GM21825 (cell line): ENCODE results near the gene CD1C.
"Not testable (repeated sequence)": the region's sequence is repeated elsewhere in the genome, so short reads cannot be mapped to it uniquely, and the experiment has no call there.

ENCODE experiments used
- ATAC-seq: cut with Tn5 transposase; IDR thresholded peaks from one replicate; pipeline ENCODE4 v1.9.1; 2021; ENCODE audit warnings: mild to moderate bottlenecking, moderate library complexity; ENCODE audit not compliant: unreplicated experiment

CD1C gene

DNA sequence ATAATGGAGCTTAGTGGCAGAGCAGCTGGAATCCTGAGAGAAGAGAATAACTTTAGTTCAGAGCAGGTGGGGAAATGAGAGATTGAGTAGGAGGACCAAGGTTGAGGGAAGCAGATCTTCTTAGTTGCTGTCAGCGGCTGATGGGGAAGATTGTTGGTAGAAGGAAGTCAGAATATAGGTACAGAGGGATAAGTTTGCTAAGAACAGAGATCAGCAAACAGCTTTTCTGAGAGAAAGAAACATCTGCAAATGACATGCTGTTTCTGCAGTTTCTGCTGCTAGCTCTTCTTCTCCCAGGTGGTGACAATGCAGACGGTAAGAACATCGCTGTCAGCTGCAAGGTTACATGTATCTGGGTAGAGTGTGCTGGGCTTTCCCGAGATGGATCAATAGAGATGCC lies at the start of gene CD1C:
Gene CD1C, plus strand, starts transcription at position 113 of the 400 bp plus-strand sequence. Its CDS starts 142 bp downstream, at position 255.
- ATAC-seq = no peak

DNA sequence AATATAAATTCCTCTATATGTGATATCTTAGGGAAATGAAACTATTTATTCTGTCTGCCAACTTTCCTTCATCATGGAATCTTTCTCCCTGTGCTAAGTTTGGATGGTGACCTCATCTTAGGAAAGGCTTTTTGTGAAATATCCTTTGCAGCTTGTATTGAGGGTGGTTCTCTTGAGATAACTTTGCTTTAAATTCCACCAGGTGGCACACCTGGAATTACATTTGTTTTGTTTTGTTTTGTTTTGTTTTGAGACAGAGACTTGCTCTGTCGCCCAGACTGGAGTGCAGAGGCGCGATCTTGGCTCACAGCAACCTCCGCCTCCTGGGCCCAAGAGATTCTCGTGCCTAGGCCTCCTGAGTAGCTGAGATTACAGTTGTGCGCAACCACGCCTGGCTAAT lies 43.1 kb upstream of the CD1C start:
- ATAC-seq = no peak

DNA sequence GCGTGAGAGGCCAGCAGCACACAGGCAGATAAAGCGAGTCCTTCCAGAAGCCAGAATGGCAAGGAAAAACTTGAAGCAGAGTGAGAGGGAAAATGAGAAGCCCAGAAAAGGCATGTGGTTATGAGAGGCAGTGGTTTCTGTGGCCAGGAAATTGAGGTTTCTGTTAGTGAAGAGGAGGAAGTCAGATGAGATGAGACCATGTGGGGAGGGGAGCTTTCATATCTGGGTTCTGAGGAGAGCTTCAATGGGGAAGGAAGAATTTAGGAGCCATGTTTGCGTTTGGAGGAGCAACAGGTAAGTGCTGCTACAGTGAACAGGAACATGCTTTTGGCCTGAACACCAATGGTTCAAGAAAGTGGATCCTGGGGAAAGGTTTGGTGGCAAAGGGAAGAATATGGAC lies 41.6 kb upstream of the CD1C start:
- ATAC-seq = peak; percentile 76

DNA sequence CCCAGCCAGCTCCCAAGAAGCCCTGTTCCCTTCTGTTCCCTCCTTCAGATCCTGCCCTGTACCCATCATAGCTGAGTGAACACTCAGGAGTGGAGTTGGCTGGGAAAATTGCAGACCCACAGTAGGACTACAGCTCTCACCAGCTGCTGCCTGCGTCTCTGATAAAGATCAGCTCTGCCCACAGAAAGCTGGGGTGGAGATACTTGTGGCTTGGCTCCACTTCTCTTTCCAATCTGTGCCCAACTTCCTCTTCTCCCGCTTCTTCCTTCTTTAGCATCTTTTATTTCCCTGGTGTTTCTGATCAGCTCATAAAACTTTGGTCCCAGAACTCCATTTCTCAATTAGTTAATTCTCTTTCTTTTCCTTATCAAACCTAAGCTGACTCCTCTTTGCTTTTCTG lies 41.0 kb upstream of the CD1C start:
- ATAC-seq = no peak

DNA sequence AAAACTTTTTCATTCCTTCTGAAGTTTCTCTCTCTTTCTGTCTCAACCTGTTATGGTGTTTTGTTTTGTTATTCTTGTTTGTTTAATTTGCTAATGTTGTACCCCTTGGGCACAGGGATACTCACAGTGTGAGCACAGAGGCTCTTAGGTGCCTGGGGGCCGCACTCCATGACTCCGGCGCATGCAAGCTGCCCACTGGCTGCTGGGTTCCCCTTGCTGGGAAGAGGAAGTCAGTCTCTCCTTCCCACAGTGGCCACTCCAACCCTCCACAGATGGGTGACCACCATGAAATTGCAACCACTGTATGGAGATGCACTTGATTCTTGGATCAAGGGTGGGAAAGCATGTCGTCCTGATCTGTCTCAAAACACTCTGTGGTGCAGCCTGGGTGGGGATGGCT lies 40.1 kb upstream of the CD1C start:
- no peak for ATAC-seq

DNA sequence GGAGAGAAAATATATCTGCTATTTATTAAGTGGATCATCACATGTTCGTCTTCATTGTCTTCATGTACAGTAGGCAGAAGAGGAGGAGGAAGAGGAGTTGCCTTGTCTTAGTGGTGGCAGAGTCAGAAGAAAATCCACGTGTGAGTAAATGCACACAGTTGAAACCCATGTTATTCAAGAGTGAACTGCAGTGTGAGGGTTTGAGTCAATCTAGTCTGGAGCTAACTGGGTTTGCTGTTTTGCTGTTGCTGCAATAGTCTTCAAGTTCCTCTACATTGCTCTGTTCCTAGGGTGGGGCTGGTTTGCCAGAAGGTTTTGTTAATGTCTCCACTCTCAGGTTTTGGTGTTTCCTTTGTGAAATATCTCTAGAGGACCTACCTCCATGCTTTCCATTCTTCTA lies 38.6 kb upstream of the CD1C start:
- ATAC-seq = no peak

DNA sequence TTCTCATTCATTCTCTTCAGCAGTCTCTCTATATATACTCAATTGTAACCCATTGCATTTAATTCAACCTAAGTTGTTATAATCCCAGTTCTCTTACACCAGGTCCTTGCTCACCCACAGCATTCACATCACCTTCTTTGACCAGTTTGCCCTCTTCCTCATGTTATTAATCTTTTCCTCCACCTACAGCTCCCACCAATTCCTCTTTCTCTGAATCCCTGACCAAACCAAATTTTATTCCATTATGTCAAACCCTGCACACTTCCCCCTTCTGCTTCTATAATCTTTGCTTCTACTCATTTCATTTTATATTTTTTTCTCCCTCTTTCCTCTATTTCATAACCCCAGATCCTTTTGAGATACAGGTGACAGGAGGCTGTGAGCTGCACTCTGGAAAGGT lies 34.1 kb upstream of the CD1C start:
- no peak for ATAC-seq

DNA sequence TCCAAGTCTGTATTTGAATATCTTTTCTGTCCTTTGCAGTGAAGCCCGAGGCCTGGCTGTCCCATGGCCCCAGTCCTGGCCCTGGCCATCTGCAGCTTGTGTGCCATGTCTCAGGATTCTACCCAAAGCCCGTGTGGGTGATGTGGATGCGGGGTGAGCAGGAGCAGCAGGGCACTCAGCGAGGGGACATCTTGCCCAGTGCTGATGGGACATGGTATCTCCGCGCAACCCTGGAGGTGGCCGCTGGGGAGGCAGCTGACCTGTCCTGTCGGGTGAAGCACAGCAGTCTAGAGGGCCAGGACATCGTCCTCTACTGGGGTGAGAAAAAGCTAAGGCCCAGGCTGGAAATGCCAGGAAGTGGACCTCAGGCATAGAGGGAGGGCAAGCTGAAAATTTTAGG lies 33.0 kb upstream of the CD1C start:
- not testable (repeated sequence) for ATAC-seq

DNA sequence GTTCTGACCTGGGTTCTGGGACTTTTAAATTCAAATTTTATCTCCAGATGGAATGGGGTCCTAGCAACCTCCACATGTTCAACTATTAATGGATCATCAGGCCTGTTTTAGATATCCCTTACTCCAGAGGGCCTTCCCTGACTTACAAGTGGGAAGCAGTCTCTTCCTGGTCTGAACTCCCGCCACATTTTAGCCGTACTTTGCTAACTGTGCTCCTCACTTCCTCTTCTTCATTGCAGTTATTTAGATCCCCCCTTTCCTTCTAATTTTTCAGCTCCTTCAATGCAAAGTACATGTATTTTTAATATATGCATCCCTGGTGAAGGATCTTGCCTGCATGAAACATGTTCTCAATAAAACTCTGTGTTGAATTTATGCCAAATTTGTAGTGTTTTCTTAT lies 31.8 kb upstream of the CD1C start:
- ATAC-seq = no peak

DNA sequence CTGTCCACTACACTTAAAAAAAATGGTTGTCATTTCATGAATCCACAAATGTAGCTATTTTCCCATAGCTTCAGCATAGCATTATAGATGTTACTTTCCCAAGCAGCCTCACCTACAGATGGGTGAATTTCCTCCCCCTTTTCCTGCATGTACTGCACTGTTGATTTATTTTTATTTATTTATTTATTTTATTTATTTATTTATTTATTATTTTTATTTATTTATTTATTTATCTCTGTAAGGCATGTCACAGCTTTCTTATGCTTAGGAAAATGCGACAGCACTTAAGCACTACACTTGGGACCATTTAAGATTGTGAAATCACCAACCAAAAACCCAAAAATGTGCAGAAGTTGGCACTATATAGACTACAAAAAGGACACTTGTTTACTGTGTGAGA lies 30.6 kb upstream of the CD1C start:
- ATAC-seq = no peak

DNA sequence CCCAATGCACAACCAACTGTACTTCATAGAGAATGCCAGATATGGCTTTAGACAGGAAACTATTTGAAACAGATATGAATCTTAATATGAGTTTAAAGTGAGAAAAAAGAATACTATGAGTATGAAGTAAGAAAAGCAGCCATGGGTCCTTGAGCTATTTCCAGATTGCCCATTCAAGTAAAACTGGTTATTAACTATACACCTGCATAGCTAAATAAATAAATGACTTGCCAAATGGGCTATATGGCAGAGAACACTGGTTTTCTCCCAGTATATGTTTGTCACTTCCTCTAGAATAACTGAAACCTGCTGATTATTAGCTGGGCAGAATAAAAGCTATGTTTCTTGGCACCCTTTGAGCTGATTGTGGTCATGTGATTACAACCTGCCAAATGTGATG lies 17.0 kb upstream of the CD1C start:
- ATAC-seq = no peak

DNA sequence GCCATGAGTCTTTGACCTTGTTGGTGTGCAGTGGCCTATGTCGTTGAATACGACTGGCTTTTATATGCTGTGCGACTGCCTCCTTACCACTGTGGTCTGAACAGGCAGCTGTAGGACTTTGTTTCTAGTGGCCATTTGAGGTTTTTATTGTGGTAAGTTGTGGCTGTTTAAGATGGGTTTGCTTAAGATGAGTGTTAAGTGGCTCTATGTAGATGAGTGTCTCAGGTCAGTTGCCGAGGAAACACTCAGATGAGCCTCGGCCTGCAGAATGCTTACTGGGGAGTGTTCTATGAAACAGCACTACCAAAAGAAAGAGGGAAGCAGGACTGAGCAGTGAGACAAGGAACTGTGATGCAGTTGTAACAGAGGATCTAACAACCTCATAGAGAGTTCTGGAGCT lies 14.9 kb upstream of the CD1C start:
- no peak for ATAC-seq

DNA sequence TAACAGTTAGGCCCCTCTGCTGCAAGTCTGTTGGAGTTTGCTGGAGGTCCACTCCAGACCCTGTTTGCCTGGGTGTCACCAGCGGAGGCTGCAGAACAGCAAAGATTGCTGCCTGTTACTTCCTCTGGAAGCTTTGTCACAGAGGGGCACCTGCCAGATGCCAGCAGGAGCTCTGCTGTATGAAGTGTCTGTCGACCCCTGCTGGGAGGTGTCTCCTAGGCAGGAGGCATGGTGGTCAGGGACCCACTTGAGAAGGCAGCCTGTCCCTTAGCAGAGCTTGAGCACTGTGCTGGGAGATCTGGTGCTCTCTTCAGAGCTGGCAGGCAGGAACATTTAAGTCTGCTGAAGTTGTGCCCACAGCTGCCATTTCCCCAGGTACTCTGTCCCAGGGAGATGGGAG lies 7.3 kb upstream of the CD1C start:
- ATAC-seq = not testable (repeated sequence)

DNA sequence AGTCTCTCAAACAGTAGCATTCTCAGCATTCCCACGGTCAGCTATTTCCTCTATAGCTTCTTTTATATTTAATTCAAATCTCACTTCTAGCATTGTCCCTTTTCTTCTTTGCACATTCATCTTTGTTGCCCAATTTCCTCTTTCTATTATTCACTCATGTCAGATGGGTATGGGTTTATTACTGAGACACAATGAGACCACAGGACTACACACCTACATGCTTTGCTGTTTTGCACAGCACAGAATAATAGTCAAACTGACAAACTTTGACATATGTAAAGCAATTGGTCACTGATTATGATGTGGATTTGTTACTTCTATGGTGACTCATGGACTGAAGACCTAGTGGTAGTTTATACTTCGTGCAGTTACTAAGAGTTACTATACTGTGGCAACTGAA lies 5.8 kb upstream of the CD1C start:
- peak; percentile 43 for ATAC-seq

DNA sequence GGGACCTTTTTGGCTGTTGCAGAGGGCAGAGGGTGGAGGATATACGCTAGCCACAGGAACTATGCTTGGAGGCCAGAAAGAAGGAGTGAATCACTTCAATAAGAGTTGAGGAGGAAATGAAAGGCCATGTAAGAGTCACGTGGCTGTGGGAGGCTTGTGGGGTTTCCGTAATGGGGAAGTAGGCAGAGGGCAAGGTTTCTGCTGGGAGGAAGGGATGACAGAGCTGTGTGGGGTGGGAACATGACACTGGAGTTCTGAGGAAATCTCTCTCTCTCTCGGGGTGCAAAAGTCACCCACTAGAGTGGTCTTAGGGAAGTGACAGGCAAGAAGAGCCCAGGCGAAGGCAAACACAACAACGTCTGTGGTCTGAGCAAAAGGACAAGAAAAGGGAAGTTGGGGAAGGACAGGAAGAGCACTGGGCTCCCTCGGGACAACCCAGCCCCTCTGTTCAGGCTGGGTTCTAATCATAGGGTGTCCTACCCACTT lies 3.9 kb upstream of the CD1C start:
- ATAC-seq = peak; percentile 72

DNA sequence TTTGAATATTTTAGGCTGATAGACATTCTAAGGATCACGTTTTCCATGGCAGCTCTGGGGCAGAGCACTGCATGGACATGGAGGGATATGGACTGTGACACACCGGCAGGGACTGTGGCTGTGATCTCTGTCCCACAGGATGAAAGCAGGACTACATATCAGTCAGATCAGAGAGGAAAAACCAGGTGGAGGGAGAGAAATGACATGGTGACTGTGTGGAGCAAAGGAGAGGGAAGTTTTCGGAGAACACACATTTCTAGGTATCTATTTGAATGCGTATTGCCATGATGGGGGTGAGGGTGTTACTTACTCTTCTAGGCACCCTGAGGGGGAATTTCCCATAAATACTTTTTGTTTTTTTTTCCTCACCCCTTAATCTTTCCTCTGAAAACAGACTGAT lies 3.2 kb upstream of the CD1C start:
- no peak for ATAC-seq

DNA sequence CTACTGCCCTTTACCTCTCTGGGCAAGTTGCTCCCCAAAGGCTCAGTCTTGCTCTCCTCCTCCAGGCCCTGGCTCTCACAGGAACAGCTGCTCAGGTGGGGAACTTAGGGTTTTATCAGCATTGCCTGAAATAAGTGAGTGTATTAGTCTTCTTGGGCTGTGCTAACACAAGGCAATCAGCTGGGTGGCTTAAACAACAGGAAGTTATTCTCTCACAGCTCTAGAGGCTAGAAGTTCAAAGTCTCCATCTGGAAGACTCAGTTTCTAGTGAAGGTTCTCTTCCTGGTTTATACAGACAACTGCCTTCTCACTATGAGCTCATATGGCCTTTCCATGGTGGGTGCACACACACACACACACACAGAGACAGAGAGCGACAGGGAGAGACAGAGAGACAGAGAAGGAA lies 2.8 kb upstream of the CD1C start:
- ATAC-seq = no peak

DNA sequence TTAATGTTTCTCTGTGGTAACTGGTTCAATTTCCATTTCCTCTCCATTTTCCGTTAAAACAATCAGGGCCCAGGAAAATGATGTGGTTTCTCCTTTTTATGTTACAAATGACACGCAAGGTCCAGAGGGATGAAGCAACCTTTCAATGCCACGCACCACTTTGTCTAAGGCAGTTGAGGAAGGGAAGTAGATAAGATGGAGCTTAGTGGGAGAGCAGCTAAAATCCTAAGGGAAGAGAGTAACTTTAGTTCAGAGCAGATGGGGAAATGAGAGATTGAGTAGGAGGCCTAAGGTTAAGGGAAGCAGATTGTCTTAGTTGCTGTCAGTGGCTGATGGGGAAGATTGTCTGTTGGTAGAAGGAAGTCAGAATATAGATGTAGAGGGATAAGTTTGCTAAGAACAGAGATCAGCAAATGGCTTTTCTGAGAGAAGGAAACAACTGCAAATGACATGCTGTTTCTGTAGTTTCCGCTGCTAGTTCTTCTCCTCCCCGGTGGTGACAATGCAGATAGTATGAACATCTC lies 660 bp downstream of the CD1C start:
- no peak for ATAC-seq

DNA sequence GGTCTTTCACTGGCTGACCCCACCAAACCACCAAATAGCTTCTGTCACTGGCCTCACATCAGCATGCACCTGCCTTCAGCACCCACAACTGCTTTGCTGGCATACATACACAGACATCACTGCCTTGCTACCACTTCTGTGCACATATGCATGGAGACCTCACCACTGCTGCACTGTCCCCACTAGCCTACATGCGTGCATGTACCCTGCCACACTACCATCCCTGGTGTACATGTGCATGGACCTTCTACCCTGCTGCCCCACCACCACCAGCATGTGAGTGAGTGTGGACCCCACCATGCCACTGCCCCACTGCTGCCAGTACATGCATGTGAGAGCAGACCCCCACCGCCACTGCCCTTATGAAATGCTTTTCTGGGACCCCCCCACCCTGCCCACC lies 6.1 kb downstream of the CD1C start:
- no peak for ATAC-seq

DNA sequence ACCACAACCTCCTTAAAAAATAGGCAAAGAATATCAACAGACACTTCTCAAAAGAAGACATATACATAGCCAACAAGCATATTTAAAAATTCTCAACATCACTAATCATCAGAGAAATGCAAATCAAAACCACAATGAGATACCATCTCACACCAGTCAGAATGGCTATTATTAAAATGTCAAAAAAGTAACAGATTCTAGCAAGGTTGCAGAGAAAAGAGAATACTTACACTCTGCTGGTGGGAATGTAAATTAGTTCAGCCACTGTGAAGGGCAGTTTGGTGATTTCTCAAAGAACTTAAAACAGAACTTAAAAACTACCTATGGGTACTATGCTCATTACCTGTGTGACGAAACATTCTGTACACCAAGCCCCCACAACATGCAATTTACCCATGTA lies 20.9 kb downstream of the CD1C start:
- no peak for ATAC-seq

DNA sequence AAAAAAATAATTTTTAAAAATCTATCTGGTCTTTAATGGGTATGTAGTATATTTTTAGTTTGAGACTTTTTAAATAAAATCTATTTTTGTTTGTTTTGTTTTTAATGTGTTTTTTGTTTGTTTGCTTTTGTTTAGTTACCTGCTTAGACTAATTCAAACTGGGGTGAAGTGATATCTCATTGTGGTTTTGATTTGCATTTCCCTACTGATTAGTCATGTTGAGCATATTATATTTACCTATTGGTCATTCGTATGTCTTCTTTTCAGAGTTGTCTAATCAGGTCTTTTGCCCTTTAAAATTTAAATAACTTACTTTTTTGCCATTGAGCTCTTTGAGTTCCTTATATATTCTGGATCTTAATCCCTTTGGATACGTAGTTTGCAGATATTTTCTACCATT lies 21.3 kb downstream of the CD1C start:
- ATAC-seq = no peak

DNA sequence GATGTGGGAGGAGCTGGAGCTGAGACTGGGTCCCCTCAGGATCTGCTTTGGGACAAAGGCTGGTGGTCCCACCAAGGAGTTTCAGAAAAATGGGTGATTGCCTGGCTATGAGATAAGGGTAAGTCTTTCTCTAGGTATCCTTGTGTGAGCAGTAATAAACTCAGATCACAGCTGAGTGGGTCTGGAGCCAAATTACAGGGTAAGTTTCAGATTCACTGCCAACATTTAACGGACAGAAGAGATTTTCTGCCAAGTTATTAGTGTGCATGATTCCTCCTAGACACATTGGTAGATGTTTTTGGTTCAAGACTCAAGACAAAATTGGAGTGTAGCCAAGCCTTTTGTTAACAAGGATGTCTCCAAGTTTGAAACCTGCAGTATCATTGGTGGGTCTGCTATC lies 34.1 kb downstream of the CD1C start:
- no peak for ATAC-seq

DNA sequence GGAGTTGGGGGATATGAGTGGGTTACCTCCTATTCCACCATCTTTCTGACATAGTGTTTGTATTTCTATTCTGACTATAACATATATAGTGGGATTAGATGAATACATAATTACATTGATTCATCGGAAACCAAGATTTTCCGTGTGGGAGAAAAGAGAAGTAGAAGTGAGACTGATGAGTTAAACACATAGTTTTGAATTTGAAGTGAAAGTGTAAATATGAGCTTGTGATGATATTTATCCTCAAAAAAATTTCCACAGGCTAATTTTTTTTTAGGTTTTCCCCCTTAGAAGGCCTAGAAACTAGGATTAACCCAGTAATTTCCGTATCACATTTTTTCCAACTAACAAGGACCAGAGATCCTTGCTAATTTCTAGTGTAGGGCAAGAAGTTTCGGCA lies 34.7 kb downstream of the CD1C start:
- ATAC-seq = no peak

DNA sequence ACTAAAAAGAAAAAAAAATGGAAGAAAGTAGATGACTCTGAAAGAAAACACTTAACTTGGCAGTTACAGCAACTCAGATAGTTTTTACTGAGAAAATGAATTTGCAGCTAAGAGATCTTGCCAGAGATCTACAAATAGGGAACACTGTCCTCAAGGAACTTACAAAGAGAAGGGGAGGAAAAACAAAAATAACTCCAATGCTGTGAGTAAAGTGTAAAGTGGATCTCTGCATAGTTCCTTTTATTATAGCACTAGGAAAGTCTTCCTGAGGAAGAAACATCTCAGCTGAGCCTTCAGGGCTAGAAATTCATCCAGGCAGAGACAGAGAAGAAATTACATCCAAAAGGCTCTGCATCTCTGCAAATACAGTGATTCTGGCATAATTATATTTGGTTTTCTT lies 37.8 kb downstream of the CD1C start:
- no peak for ATAC-seq
